ENCODE data around the gene WDR91.

The WDR91 gene

DNA sequence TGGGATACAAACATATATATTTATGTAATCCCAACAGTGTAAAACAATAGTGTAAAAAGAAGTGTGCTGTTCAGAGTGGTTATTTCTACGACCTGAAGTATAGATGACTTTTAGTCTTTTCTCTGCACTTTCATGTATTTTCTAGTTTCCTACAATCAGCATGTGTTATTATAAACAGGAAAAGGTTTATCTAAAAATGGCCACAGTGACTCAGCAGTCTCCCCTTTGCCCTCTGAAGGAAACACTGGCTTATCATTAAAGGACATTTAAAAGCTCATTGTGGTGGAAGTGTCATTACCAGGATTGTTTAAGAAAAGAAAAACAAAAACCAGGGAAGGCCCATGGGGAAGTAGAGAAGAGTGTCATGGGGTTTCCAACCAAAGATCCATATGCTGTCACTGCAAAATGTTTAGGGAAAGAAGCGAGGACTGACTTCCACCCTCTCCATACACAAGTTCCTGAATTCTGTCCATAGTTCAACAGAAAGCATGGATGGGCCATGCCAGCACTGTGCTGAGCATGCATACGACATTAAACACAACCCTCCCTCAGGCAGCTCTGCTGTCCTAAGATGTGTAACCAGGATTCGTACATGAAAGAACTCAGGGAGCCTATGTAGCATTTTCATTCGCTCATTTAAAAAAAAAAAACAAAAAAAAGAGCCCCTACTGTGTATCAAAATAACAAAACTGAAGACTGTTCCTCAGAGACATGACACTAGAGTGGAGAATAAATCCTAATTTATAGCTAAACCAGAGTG lies 51.0 kb downstream of the WDR91 start:
- Histone ChIP-seq H3K27ac (ENCODE audit: low read depth, low read length) (no peak overlapping the region), H3K27me3 (ENCODE audit: control insufficient read depth, insufficient read depth, low read length) (no peaks in the 10 kb centered on the region), H3K4me3 (ENCODE audit: low read length) (no peak overlapping the region), H3K9ac (ENCODE audit: low read length) (no peak overlapping the region), H3K4me1 (ENCODE audit: control insufficient read depth, insufficient read depth, low read length) (no peaks in the 10 kb centered on the region), H3K36me3 (ENCODE audit: control insufficient read depth, insufficient read depth, low read length) (peaks cover 12% of the 10 kb centered on the region)

DNA sequence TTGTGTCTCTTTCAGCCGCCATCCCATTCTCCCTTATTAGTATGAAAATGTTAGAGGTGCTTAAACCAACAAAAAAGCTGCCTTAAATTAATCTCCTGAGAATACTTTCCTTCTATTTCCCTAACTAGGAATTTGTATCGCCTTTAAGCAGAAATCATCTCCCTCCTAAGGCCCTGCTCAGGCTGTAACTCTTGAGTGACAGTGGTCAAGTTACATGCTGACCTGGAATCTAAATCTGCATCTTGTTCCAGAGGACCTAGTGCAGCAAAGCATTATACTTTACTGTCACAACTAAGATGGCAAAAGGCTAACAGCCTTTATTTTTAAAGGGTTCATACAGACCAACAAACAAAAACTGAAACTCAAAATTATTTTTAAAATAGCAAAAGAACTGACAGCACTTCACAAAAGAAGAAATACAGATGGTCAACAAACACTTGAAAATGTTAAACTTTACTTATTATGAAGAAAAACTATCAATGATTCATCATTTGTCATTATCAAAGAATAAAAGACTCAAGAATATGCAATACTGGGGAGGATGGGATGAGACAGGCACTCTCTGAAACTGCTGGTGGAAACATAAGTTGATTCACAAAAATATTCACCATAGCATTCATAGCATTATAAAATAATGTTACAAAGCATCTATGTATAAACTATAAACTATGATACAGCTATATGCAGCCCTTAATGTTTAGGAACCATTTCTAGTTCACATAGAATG lies 51.8 kb downstream of the WDR91 start:
- Histone ChIP-seq H3K4me3 (ENCODE audit: low read length) (no peak overlapping the region), H3K27ac (ENCODE audit: low read depth, low read length) (no peak overlapping the region), H3K9ac (ENCODE audit: low read length) (no peak overlapping the region), H3K4me1 (ENCODE audit: control insufficient read depth, insufficient read depth, low read length) (no peaks in the 10 kb centered on the region), H3K36me3 (ENCODE audit: control insufficient read depth, insufficient read depth, low read length) (peaks cover 6% of the 10 kb centered on the region), H3K27me3 (ENCODE audit: control insufficient read depth, insufficient read depth, low read length) (no peaks in the 10 kb centered on the region)

DNA sequence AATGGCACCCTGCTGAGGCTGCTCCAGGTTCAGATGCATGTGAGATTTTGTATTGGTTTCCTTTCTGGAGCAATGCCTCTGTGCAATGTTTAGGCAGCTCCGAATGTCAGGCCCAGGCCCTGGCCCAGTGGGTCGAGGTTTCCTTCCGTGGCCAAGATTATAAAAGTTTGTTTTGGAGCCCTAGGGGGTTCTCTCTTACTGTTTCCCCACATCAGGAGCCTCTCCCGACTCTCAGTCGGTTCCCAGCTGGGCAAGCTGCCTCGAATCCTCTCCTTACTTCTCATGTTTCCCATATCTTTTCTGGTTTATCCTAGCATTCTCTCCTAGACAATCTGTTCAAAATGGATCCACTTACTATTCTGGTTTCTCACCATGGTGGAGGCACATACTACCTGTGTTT lies 52.5 kb downstream of the WDR91 start:
- no peaks in the 10 kb centered on the region for H3K4me1 ChIP-seq (ENCODE audit: control insufficient read depth, insufficient read depth, low read length)
- H3K4me3 ChIP-seq (ENCODE audit: low read length), result no peak overlapping the region
- H3K9ac ChIP-seq (ENCODE audit: low read length), result no peak overlapping the region
- peaks cover 2% of the 10 kb centered on the region for H3K36me3 ChIP-seq (ENCODE audit: control insufficient read depth, insufficient read depth, low read length)
- no peak overlapping the region for H3K27ac ChIP-seq (ENCODE audit: low read depth, low read length)
- no peaks in the 10 kb centered on the region for H3K27me3 ChIP-seq (ENCODE audit: control insufficient read depth, insufficient read depth, low read length)

DNA sequence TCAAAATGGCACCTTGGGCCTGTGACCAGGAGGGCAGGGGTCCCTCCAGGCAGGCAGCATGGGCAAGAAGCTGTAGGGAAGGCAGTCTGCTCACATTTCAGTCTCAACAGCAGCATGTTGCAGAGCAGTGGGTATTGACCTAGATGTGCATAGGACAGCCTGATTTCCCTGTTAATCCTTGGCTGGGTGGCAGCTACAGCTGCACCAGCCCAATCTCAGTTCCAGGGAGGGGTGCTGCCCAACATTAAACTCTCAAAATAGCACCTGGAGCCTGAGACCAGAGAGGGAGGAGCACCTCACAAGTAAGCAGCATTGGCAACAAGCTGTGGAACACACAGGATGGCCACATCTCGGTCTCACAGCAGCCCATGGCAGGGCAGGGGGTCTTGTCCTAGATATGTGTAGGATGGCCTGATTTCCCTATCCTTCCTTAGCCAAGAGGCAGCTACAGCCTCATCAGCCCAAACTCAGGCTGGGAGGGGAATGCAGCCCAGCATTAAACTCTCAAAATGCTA lies 53.1 kb downstream of the WDR91 start:
- no peaks in the 10 kb centered on the region for H3K36me3 ChIP-seq (ENCODE audit: control insufficient read depth, insufficient read depth, low read length)
- no peaks in the 10 kb centered on the region for H3K4me1 ChIP-seq (ENCODE audit: control insufficient read depth, insufficient read depth, low read length)
- no peaks in the 10 kb centered on the region for H3K27me3 ChIP-seq (ENCODE audit: control insufficient read depth, insufficient read depth, low read length)
- H3K27ac ChIP-seq (ENCODE audit: low read depth, low read length), result no peak overlapping the region
- no peak overlapping the region for H3K4me3 ChIP-seq (ENCODE audit: low read length)
- no peak overlapping the region for H3K9ac ChIP-seq (ENCODE audit: low read length)

DNA sequence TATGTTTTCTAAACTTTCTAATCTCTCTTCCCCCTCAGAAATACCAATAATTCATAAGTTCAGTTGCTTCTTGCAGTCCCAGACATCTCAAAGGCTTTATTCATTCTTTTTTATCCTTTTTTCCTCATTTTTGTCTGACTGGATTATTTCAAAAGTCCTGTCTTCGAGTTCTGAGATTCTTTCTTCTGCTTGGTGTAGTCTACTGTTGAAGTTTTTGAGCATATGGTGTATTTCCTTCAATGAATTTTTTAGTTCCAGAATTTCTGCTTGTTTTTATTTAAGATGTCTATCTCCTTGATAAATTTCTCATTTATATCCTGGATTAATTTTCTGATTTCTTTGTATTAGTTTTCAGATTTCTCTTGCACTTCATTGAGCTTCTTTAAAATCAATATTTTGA lies 55.0 kb downstream of the WDR91 start:
- Histone ChIP-seq H3K27ac (ENCODE audit: low read depth, low read length) (no peak overlapping the region), H3K27me3 (ENCODE audit: control insufficient read depth, insufficient read depth, low read length) (no peaks in the 10 kb centered on the region), H3K36me3 (ENCODE audit: control insufficient read depth, insufficient read depth, low read length) (no peaks in the 10 kb centered on the region), H3K4me3 (ENCODE audit: low read length) (no peak overlapping the region), H3K4me1 (ENCODE audit: control insufficient read depth, insufficient read depth, low read length) (no peaks in the 10 kb centered on the region), H3K9ac (ENCODE audit: low read length) (no peak overlapping the region)

DNA sequence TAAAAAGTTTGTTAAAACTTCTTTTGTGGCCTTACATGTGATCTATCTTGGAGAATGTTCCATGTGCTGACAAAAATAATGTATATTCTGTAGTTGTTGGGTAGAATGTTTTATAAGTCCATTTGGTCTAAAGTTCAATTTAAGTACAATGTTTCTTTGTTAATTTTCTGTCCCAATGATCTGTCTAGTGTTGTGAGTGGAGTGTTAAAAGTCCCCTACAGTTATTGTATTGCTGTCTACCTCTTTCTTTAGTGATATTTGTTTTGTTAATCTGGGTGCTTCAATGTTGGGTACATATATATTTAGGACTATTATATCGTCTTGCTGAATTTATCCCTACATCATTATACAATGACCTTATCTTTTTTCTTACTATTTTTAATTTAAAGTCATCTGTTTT lies 56.6 kb downstream of the WDR91 start:
- Histone ChIP-seq H3K27me3 (ENCODE audit: control insufficient read depth, insufficient read depth, low read length) (no peaks in the 10 kb centered on the region), H3K36me3 (ENCODE audit: control insufficient read depth, insufficient read depth, low read length) (no peaks in the 10 kb centered on the region), H3K9ac (ENCODE audit: low read length) (no peak overlapping the region), H3K4me3 (ENCODE audit: low read length) (no peak overlapping the region), H3K4me1 (ENCODE audit: control insufficient read depth, insufficient read depth, low read length) (peaks cover 5% of the 10 kb centered on the region), H3K27ac (ENCODE audit: low read depth, low read length) (no peak overlapping the region)

DNA sequence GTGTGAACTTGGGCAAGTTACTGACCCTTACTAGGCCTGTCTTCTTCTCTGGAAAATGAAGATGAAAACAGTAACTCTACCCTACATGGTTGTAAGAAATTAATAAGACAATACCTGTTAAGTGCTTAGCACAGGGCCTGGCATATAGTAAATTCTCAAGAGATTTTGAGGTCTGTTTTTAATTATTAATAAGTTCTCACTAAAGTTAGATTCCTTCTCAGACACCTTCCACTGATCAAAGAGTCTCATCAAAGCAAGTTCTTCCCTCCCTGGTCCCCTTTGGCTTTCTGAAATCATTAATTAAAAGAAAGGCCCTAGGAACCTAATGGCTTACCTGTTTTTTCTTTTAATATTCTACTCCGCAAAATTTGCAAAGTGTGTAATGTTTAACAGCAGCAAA lies 58.9 kb downstream of the WDR91 start:
- no peak overlapping the region for H3K4me3 ChIP-seq (ENCODE audit: low read length)
- no peak overlapping the region for H3K27ac ChIP-seq (ENCODE audit: low read depth, low read length)
- peaks cover 10% of the 10 kb centered on the region for H3K4me1 ChIP-seq (ENCODE audit: control insufficient read depth, insufficient read depth, low read length)
- no peaks in the 10 kb centered on the region for H3K36me3 ChIP-seq (ENCODE audit: control insufficient read depth, insufficient read depth, low read length)
- no peak overlapping the region for H3K9ac ChIP-seq (ENCODE audit: low read length)
- no peaks in the 10 kb centered on the region for H3K27me3 ChIP-seq (ENCODE audit: control insufficient read depth, insufficient read depth, low read length)

DNA sequence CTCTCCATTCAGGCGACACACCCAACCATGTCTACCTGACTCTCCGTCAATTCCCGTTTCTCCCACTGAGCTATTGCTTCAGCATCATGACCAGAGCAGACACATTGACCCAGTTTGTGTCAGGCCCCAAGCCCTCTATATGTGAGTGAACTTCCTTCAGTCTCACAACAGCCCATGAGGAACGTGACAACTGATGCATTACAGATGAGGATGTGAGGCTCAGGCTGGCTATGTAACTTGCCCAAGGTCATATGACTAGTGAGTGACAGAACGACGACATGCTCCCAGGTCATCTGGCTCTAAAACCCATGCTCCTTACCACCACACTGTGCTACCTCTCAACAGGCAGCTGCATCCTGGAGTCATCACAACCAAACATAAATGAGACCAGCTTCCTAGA lies 59.8 kb downstream of the WDR91 start:
- no peaks in the 10 kb centered on the region for H3K36me3 ChIP-seq (ENCODE audit: control insufficient read depth, insufficient read depth, low read length)
- no peak overlapping the region for H3K9ac ChIP-seq (ENCODE audit: low read length)
- no peak overlapping the region for H3K27ac ChIP-seq (ENCODE audit: low read depth, low read length)
- H3K27me3 ChIP-seq (ENCODE audit: control insufficient read depth, insufficient read depth, low read length), result no peaks in the 10 kb centered on the region
- H3K4me1 ChIP-seq (ENCODE audit: control insufficient read depth, insufficient read depth, low read length), result peaks cover 10% of the 10 kb centered on the region
- no peak overlapping the region for H3K4me3 ChIP-seq (ENCODE audit: low read length)

DNA sequence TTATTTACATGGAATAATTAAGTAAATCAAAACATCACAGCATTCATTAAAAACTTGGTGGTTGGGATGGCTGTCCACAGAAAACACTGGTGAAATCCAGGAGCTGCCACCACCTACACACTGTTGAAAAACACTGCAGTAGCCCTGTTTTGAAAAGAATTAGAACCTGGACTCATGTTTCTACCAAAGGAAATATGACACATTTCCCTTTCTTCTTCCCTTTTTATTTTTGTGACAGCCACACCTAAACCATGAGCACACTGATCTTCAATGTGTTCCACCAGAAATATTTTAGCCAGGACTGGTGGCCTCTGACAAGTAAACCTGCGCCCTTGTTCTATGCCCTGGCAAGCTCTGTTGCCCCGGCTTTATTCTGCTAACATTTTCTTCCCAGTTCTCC lies 60.2 kb downstream of the WDR91 start:
- H3K4me3 ChIP-seq (ENCODE audit: low read length), result no peak overlapping the region

DNA sequence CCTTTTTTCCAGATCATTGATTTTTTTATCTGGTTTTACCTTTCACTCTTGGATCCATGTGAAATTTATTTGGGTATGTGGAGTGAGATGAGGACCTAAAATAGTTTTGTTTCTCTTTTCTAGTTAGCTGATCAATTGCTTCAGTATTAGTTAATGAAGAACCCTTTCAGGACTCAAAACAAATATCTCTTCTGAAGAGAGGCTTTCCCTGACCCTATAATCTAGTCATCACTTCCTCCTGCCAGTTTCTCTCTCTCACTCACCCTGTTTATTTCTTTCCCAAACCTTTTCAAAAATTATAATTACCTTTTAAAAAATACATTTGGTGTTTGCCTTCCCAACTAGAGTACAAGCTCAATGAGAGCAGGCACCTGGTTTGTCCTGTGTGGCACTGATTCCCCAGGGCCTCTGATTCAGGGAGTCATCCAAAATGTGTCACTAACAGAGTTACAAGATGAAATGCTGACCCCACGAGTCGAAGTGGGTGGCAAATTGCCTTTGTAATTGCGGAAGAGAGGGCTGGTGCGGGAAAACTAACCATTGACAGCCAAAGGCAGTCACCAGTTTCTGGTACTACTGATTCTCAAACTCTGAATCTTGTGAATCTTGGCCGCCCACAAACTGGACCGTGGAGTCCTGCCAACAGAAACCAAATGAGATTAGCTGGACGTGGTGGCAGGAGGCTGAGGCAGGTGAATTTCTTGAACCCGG lies 61.1 kb downstream of the WDR91 start:
- H3K36me3 ChIP-seq (ENCODE audit: control insufficient read depth, insufficient read depth, low read length), result no peaks in the 10 kb centered on the region
- H3K27me3 ChIP-seq (ENCODE audit: control insufficient read depth, insufficient read depth, low read length), result no peaks in the 10 kb centered on the region
- no peak overlapping the region for H3K9ac ChIP-seq (ENCODE audit: low read length)
- H3K27ac ChIP-seq (ENCODE audit: low read depth, low read length), result peak overlapping the region; percentile 30
- peaks cover 10% of the 10 kb centered on the region for H3K4me1 ChIP-seq (ENCODE audit: control insufficient read depth, insufficient read depth, low read length)
- H3K4me3 ChIP-seq (ENCODE audit: low read length), result peak overlapping the region; percentile 24

More for the DNA sequence above, 60.2 kb downstream of the WDR91 start:
- Histone ChIP-seq H3K4me1 (ENCODE audit: control insufficient read depth, insufficient read depth, low read length) (peaks cover 10% of the 10 kb centered on the region), H3K36me3 (ENCODE audit: control insufficient read depth, insufficient read depth, low read length) (no peaks in the 10 kb centered on the region), H3K27ac (ENCODE audit: low read depth, low read length) (no peak overlapping the region), H3K27me3 (ENCODE audit: control insufficient read depth, insufficient read depth, low read length) (no peaks in the 10 kb centered on the region), H3K9ac (ENCODE audit: low read length) (no peak overlapping the region)

DNA sequence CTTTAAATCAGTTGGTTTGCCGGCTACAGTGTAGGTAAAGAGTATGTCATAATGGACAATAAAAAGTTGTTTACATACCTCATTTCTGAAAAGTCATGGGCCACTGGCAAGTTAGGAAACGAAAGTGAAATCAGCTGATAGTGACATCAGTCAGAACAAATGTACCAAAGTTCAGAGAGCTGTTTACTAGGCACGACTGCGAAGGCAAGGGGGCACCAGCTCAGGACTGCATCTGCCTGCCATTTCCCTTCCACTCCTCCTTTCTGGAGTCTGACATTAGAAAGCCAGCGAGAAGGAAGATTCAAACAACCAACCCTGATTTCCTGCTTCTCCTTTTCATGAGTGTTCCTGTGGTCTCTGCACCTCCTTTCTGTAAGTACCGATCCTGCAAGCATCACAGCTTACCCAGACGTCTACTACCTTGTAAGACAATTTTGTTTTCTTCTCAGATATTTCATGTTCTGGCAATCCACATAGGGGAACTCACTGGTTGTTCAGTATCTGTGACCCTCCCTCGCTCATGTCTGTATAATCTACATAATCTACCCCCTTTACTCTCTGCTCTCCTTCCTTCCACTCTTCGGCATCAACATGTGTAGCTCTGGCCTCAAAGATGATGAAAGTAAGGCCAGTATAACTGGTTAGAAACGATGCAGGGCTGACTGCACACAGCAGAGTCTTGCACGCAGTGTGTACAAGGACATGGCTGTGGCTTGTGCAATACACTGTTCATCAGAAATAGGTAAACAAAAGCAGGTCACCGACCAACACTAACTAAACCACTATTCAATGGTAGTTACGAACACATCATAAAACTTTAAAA lies 63.2 kb downstream of the WDR91 start, which contains the start of gene TMEM140:
TSS of gene TMEM140 (plus strand) at position 174 of the 823 bp plus-strand sequence. CDS start 16,370 bp downstream, outside the sequence.
- peak within 1 kb of the TSS; percentile 91 for H3K27ac ChIP-seq (ENCODE audit: low read depth, low read length)
- no peaks in the 10 kb centered on the region for H3K27me3 ChIP-seq (ENCODE audit: control insufficient read depth, insufficient read depth, low read length)
- peak within 1 kb of the TSS; percentile 73 for H3K4me3 ChIP-seq (ENCODE audit: low read length)
- peaks cover 10% of the 10 kb centered on the region for H3K4me1 ChIP-seq (ENCODE audit: control insufficient read depth, insufficient read depth, low read length)
- H3K9ac ChIP-seq (ENCODE audit: low read length), result peak within 1 kb of the TSS; percentile 54
- no peaks in the 10 kb centered on the region for H3K36me3 ChIP-seq (ENCODE audit: control insufficient read depth, insufficient read depth, low read length)
